B cell (primary cell): ENCODE measurements around the gene PPP6R2. TPM values are rescaled to one million over a fixed set of nuclear protein-coding genes. Genes with fewer than 3 reads are reported as not detected.

Experiments
- ATAC-seq: fragments of 200-7000 bp; cut with Tn5 transposase; one replicate; pipeline ENCODE4 v1.10.0; 2021; ENCODE audit warnings: low read depth, mild to moderate bottlenecking, moderate number of reproducible peaks, moderate library complexity
- CTCF ChIA-PET: fragments of 350-600 bp; sonication (Branson Sonifier 250); formaldehyde crosslinking; loops from one replicate; lab custom pipeline; 2021; ENCODE audit warnings: antibody characterized with exemption, inconsistent platforms; lab: Charles Lee
- POLR2A ChIA-PET: fragments of 350-600 bp; sonication (Branson Sonifier 250); formaldehyde crosslinking; loops from one replicate; lab custom pipeline; 2021; ENCODE audit warnings: antibody characterized with exemption; lab: Charles Lee
- DNase-seq: peaks from one replicate; pipeline ENCODE4 v3.0.0; 2013
- H2AFZ ChIP-seq: 2 replicates; pipeline ENCODE4 v1.6.1; 2012; ENCODE audit warnings: mild to moderate bottlenecking, low read depth, low read length; ENCODE audit not compliant: insufficient read depth, poor library complexity, severe bottlenecking
- H3K27ac ChIP-seq, 2 donors: 1 replicate in 1 of 2; 2 replicates in 1 of 2; pipeline ENCODE4 v1.5.1; 2012 to 2013; ENCODE audit warnings: low read length in 2 of 2, mild to moderate bottlenecking in 2 of 2, moderate library complexity in 1 of 2
- H3K27me3 ChIP-seq, 4 experiments: fragments of 200-600 bp in 1 of 4; sonication (generic) in 1 of 4; replicated peaks in 1 of 4; 1 replicate in 2 of 4; 2 replicates in 2 of 4; pipeline versions ENCODE4 v1.6.1 to v1.7.0; 2013 to 2016; ENCODE audit warnings: low read length in 3 of 4, mild to moderate bottlenecking in 2 of 4, mixed read lengths in 1 of 4, moderate library complexity in 1 of 4; ENCODE audit not compliant: insufficient read depth in 4 of 4, control insufficient read depth in 3 of 4; ENCODE audit errors: control extremely low read depth in 1 of 4
- H3K36me3 ChIP-seq, 2 experiments: replicated peaks in 1 of 2; 1 replicate in 1 of 2; 2 replicates in 1 of 2; pipeline versions ENCODE4 v1.6.1 to v1.7.1; 2013; ENCODE audit warnings: low read length in 1 of 2; ENCODE audit not compliant: insufficient read depth in 2 of 2, control insufficient read depth in 1 of 2; ENCODE audit errors: control extremely low read depth in 1 of 2, extremely low read depth in 1 of 2
- H3K4me1 ChIP-seq, 2 donors: fragments of 200-600 bp in 1 of 2; sonication (generic) in 1 of 2; 1 replicate in 1 of 2; 2 replicates in 1 of 2; pipeline versions ENCODE4 v1.5.1 to v1.6.1; 2013 to 2017; ENCODE audit warnings: low read length in 2 of 2; ENCODE audit not compliant: control insufficient read depth in 2 of 2, insufficient read depth in 2 of 2
- H3K4me2 ChIP-seq: replicated peaks from 2 replicates; pipeline ENCODE3; 2012; ENCODE audit warnings: mild to moderate bottlenecking, low read depth, low read length; ENCODE audit not compliant: poor library complexity, severe bottlenecking
- H3K4me3 ChIP-seq, 5 experiments: fragments of 200-600 bp in 1 of 5; sonication (generic) in 1 of 5; 1 replicate in 3 of 5; 2 replicates in 2 of 5; pipeline versions ENCODE4 v1.5.1 to v1.7.0; 2011 to 2016; ENCODE audit warnings: low read length in 4 of 5, mild to moderate bottlenecking in 4 of 5, low read depth in 2 of 5, control low read depth in 1 of 5, moderate library complexity in 1 of 5; ENCODE audit not compliant: insufficient read depth in 1 of 5; ENCODE audit errors: control extremely low read depth in 1 of 5, extremely low read depth in 1 of 5
- H3K79me2 ChIP-seq: fragments of 200-600 bp; sonication (generic); one replicate; pipeline ENCODE4 v1.6.0; 2016; ENCODE audit warnings: low read length; ENCODE audit not compliant: control insufficient read depth, insufficient read depth
- H3K9ac ChIP-seq: fragments of 200-600 bp; sonication (generic); 2 replicates; pipeline ENCODE4 v1.6.1; 2017; ENCODE audit warnings: mild to moderate bottlenecking, low read length, moderate library complexity
- H3K9me3 ChIP-seq, 3 donors: one replicate each; pipeline versions ENCODE4 v1.6.1 to v1.7.1; 2013; ENCODE audit warnings: low read length in 2 of 3; ENCODE audit not compliant: control insufficient read depth in 2 of 3, insufficient read depth in 1 of 3; ENCODE audit errors: control extremely low read depth in 1 of 3
- H4K20me1 ChIP-seq: 2 replicates; pipeline ENCODE4 v1.6.0; 2012; ENCODE audit warnings: mild to moderate bottlenecking, low read length; ENCODE audit not compliant: insufficient read depth, control insufficient read depth, poor library complexity, severe bottlenecking
- H3K27ac Mint-ChIP-seq: one replicate; pipeline ENCODE4 v1.8.0; 2021; ENCODE audit warnings: mixed read lengths
- H3K27me3 Mint-ChIP-seq: one replicate; pipeline ENCODE4 v1.8.0; 2021; ENCODE audit warnings: mixed read lengths
- H3K4me1 Mint-ChIP-seq: one replicate; pipeline ENCODE4 v1.8.0; 2021; ENCODE audit warnings: mixed read lengths
- H3K4me3 Mint-ChIP-seq: one replicate; pipeline ENCODE4 v1.8.0; 2021; ENCODE audit warnings: mixed read lengths
- H3K9me3 Mint-ChIP-seq: one replicate; pipeline ENCODE4 v1.8.0; 2022; ENCODE audit warnings: mixed read lengths; ENCODE audit not compliant: insufficient read depth
- EZH2 ChIP-seq: IDR thresholded peaks from 2 replicates; pipeline ENCODE4 v1.6.1; 2012; ENCODE audit warnings: borderline replicate concordance, low read depth, mild to moderate bottlenecking, moderate library complexity, low read length; ENCODE audit not compliant: insufficient read depth, poor library complexity, severe bottlenecking
- WGBS: methylation state at CpG from one replicate; pipeline ENCODE4 v1.1.5; 2013; ENCODE audit warnings: missing lambda C conversion rate; ENCODE audit not compliant: insufficient coverage; 5-methylcytosine and 5-hydroxymethylcytosine counted together
- intact Hi-C: fragments of 100-400 bp; cut with micrococcal nuclease; formaldehyde crosslinking; loops from one replicate; pipeline ENCODE4 v1.10.0; 2022
- polyA plus RNA-seq: library from polyadenylated mRNA; depleted of rRNA; stranded (reverse); fragments of >200 nt; gene quantifications from 2 replicates; pipeline ENCODE4 v1.2.3, GENCODE V29; 2012
- total RNA-seq, 2 donors: library from RNA; stranded (reverse); fragments of 120-200 nt in 1 of 2; gene quantifications; 1 replicate in 1 of 2; 2 replicates in 1 of 2; pipeline versions ENCODE4 v1.2.3 to v1.2.4, GENCODE V29; 2013 to 2022
- TF ChIP-seq, protein P1 (sequence below): fragments of 200-600 bp; IDR thresholded peaks from one replicate; pipeline ENCODE4 v1.8.0; 2022; ENCODE audit warnings: antibody characterized with exemption, mild to moderate bottlenecking

The PPP6R2 gene
- total and polyA plus RNA-seq, 2 donors (not counting 1 experiment from before 2014, with no cell fraction given), result 91.4 to 98.7 TPM

GRCh38 chr22:50445880-50446707 is 103.0 kb downstream of the PPP6R2 start:
- peak overlapping the region in 1 of 2 donors; percentile 68 for H3K27ac ChIP-seq
- intact Hi-C loops, result loop anchor here (2.0 kb wide), 1 partner anchor 23 kb away; no protein-coding TSS in a partner anchor
- no peak overlapping the region for H3K4me3 Mint-ChIP-seq

More at GRCh38 chr22:50445880-50446707, 103.0 kb downstream of the PPP6R2 start:
- H3K9me3 Mint-ChIP-seq, result no peaks in the 10 kb centered on the region
- no peaks in the 10 kb centered on the region for H3K27me3 Mint-ChIP-seq
- peak overlapping the region; percentile 75 for H3K27ac Mint-ChIP-seq
- POLR2A ChIA-PET, result no interaction called here
- Histone ChIP-seq H3K4me1 (peaks cover 13 to 24% of the 10 kb centered on the region in 2 donors), H2AFZ (no peak overlapping the region), H3K27me3 (no peaks in the 10 kb centered on the region), H3K36me3 (peaks cover 0 to 46% of the 10 kb centered on the region in 2 experiments), H3K9ac (no peak overlapping the region), H3K79me2 (no peaks in the 10 kb centered on the region), H3K4me3 (no peak overlapping the region), H4K20me1 (peaks cover 43% of the 10 kb centered on the region), H3K4me2 (peak overlapping the region; percentile 33), H3K9me3 (no peaks in the 10 kb centered on the region)
- ATAC-seq (no peak), DNase-seq (no peak)
- peaks cover 24% of the 10 kb centered on the region for H3K4me1 Mint-ChIP-seq
- WGBS, result 86% methylated on average over 11 of the region's 17 CpGs
- TF ChIP-seq, protein P1, sequence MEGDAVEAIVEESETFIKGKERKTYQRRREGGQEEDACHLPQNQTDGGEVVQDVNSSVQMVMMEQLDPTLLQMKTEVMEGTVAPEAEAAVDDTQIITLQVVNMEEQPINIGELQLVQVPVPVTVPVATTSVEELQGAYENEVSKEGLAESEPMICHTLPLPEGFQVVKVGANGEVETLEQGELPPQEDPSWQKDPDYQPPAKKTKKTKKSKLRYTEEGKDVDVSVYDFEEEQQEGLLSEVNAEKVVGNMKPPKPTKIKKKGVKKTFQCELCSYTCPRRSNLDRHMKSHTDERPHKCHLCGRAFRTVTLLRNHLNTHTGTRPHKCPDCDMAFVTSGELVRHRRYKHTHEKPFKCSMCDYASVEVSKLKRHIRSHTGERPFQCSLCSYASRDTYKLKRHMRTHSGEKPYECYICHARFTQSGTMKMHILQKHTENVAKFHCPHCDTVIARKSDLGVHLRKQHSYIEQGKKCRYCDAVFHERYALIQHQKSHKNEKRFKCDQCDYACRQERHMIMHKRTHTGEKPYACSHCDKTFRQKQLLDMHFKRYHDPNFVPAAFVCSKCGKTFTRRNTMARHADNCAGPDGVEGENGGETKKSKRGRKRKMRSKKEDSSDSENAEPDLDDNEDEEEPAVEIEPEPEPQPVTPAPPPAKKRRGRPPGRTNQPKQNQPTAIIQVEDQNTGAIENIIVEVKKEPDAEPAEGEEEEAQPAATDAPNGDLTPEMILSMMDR, result no peak
- no peak for TF ChIP-seq EZH2
- CTCF ChIA-PET, result interaction anchor here (0.8 to 1.7 kb wide), 3 partner anchors 24 to 52 kb away, joined by 3 to 9 read pairs (median 4); no protein-coding TSS in a partner anchor
